K562 (cell line): Measurements from ENCODE around the gene SEC16A. TPM values are rescaled to one million over a fixed set of nuclear protein-coding genes. Genes with fewer than 3 reads are reported as not detected.

ENCODE experiments used
- DDX20 ChIP-seq: fragments of 450-650 bp; IDR thresholded peaks from 2 replicates; pipeline ENCODE4 v1.6.1; 2016; ENCODE audit warnings: missing genetic modification characterization, low read depth, mild to moderate bottlenecking, missing compliant biosample characterization, moderate library complexity
- FOXP1 ChIP-seq: sonication (generic); formaldehyde crosslinking; IDR thresholded peaks from 2 replicates; pipeline ENCODE4 v1.8.0; 2022; ENCODE audit warnings: mild to moderate bottlenecking, missing genetic modification reagents
- NCOA2 ChIP-seq, 2 experiments: fragments of 450-650 bp; IDR thresholded peaks; 2 replicates each; pipeline ENCODE4 v1.6.1; 2018; ENCODE audit warnings: mild to moderate bottlenecking in 2 of 2, moderate library complexity in 1 of 2; ENCODE audit not compliant: partially characterized antibody in 2 of 2
- NR4A1 ChIP-seq, 2 experiments: fragments of 250-450 bp in 1 of 2; fragments of 450-650 bp in 1 of 2; sonication (Bioruptor Pico) in 1 of 2; IDR thresholded peaks; 2 replicates each; pipeline versions ENCODE4 v1.4.0 to v1.6.1; 2016 to 2020; ENCODE audit warnings: mild to moderate bottlenecking in 2 of 2, missing compliant biosample characterization in 1 of 2, missing genetic modification characterization in 1 of 2, moderate library complexity in 1 of 2
- TBP ChIP-seq: optimal IDR thresholded peaks from 2 replicates; pipeline ENCODE3; 2011; ENCODE audit warnings: low read depth, low read length, improper control_type of control experiment
- ZBED1 ChIP-seq: IDR thresholded peaks from 2 replicates; pipeline ENCODE4 v1.6.1; 2014
- ZBTB40 ChIP-seq, 2 experiments: fragments of 450-650 bp in 1 of 2; sonication (generic) in 1 of 2; formaldehyde crosslinking in 1 of 2; IDR thresholded peaks; 2 replicates each; pipeline versions ENCODE4 v1.7.1 to v1.9.0; 2016 to 2022; ENCODE audit warnings: inconsistent platforms in 1 of 2, mild to moderate bottlenecking in 1 of 2, missing genetic modification reagents in 1 of 2
- ZNF146 ChIP-seq: IDR thresholded peaks from one replicate; pipeline ENCODE4 v1.6.1; 2018; ENCODE audit warnings: missing compliant biosample characterization; ENCODE audit not compliant: unreplicated experiment
- ZNF592 ChIP-seq: fragments of 450-650 bp; IDR thresholded peaks from 2 replicates; pipeline ENCODE4 v1.6.1; 2017; ENCODE audit warnings: antibody characterized with exemption, mild to moderate bottlenecking
- ZNF696 ChIP-seq: fragments of 250-450 bp; sonication (Bioruptor Pico); conservative IDR thresholded peaks from 2 replicates; pipeline ENCODE4 v1.4.0; 2020; ENCODE audit warnings: mild to moderate bottlenecking, moderate library complexity
- polyA plus RNA-seq, 8 experiments: library from polyadenylated mRNA; depleted of rRNA in 4 of 8; stranded (reverse) in 5 of 8; unstranded in 3 of 8; fragments of >200 nt; fragmentation: Nextera tagmentation in 2 of 8; fragmentation: Illumina TruSeq in 1 of 8; extraction: Ambion mirVana in 2 of 8; extraction: Trizol in 1 of 8; gene quantifications; 2 replicates each; pipeline versions ENCODE4 v1.2.1 to v1.2.3, GENCODE V29; 2011 to 2014; ENCODE audit warnings: inconsistent platforms in 1 of 8, missing spikeins in 1 of 8
- total RNA-seq, 7 experiments: library from RNA; depleted of rRNA in 6 of 7; stranded (reverse); fragments of >200 nt in 6 of 7; fragmentation: Illumina TruSeq in 2 of 7; extraction: Trizol in 2 of 7; gene quantifications; 2 replicates each; pipeline versions ENCODE4 v1.2.1 to v1.2.3, GENCODE V29; 2011 to 2021; ENCODE audit warnings: low replicate concordance in 1 of 7

Gene SEC16A
- total and polyA plus RNA-seq, 9 of the 15 experiments (the other 6 are each of a cell fraction or from before 2014, with no cell fraction given) = 8.3 to 62.8 (median 14.0) TPM

GRCh38 chr9:136482793-136483588 lies at the start of gene SEC16A (continued):
- no peak for TF ChIP-seq ZNF592
- peak; percentile 94 for TF ChIP-seq FOXP1
- TF ChIP-seq NR4A1 (CRISPR knock-in tag; IDR thresholded peaks at IDR 0.05) = no peak
- TF ChIP-seq NR4A1 (tag; IDR thresholded peaks at IDR 0.05) = no peak
- TF ChIP-seq ZBED1 = no peak
- TF ChIP-seq DDX20 (tag) = no peak
- TF ChIP-seq TBP = peak; percentile 84
- no peak for TF ChIP-seq ZNF146
- no peak for TF ChIP-seq NCOA2 (IDR thresholded peaks at IDR 0.05; ENCODE audit: partially characterized antibody in 2 of 2)
- no peak for TF ChIP-seq ZNF696 (CRISPR knock-in tag)
- TF ChIP-seq ZBTB40 (IDR thresholded peaks at IDR 0.05) = no peak
- TF ChIP-seq ZBTB40 (CRISPR knock-in tag; IDR thresholded peaks at IDR 0.05) = no peak
